PC-9 (cell line): ENCODE data around the gene HOXB3. TPM values are rescaled to one million over a fixed set of nuclear protein-coding genes. Genes with fewer than 3 reads are reported as not detected.

Experiments
- BruUV-seq: library from RNA; stranded (reverse); fragments of 400-500 nt; replicated peaks from 2 replicates; lab custom pipeline; 2021; lab: Mats Ljungman, UMichigan
- CTCF ChIA-PET: fragments of 300-600 bp; sonication (Branson Sonifier 250); formaldehyde crosslinking; loops from one replicate; lab custom pipeline; 2022; ENCODE audit warnings: antibody characterized with exemption; lab: Charles Lee
- POLR2A ChIA-PET: fragments of 300-600 bp; sonication (Branson Sonifier 250); formaldehyde crosslinking; loops from one replicate; lab custom pipeline; 2022; ENCODE audit warnings: antibody characterized with exemption; ENCODE audit not compliant: unreplicated experiment; lab: Charles Lee
- DNase-seq, 2 experiments: peaks; one replicate each; pipeline versions ENCODE4 v3.0.0 to v3.0.0-alpha.2; 2015 to 2022; ENCODE audit warnings: mixed read lengths in 1 of 2
- H2AFZ ChIP-seq: fragments of 200-600 bp; sonication (generic); 2 replicates; pipeline ENCODE4 v1.8.1; 2017; ENCODE audit warnings: antibody characterized with exemption
- H3F3A ChIP-seq: fragments of 200-600 bp; sonication (generic); 2 replicates; pipeline ENCODE4 v1.8.1; 2017; ENCODE audit warnings: antibody characterized with exemption, mild to moderate bottlenecking, low read depth; ENCODE audit not compliant: insufficient read depth
- H3K27ac ChIP-seq: fragments of 200-600 bp; sonication (generic); 2 replicates; pipeline ENCODE4 v1.6.1; 2016; ENCODE audit warnings: mixed run types
- H3K27me3 ChIP-seq: fragments of 200-600 bp; sonication (generic); 2 replicates; pipeline ENCODE4 v1.6.1; 2016; ENCODE audit warnings: low read depth, mixed run types; ENCODE audit not compliant: insufficient read depth
- H3K36me3 ChIP-seq: fragments of 200-600 bp; sonication (generic); 2 replicates; pipeline ENCODE4 v1.6.1; 2016; ENCODE audit warnings: low read depth, mixed run types
- H3K4me1 ChIP-seq: fragments of 200-600 bp; sonication (generic); replicated peaks from 2 replicates; pipeline ENCODE4 v1.6.1; 2016; ENCODE audit warnings: mixed run types; ENCODE audit not compliant: insufficient read depth
- H3K4me2 ChIP-seq: fragments of 200-600 bp; sonication (generic); 2 replicates; pipeline ENCODE4 v1.6.1; 2017; ENCODE audit warnings: mixed run types
- H3K4me3 ChIP-seq: fragments of 200-600 bp; sonication (generic); 2 replicates; pipeline ENCODE4 v1.6.1; 2016; ENCODE audit warnings: mixed run types
- H3K79me2 ChIP-seq: fragments of 200-600 bp; sonication (generic); 2 replicates; pipeline ENCODE4 v1.6.1; 2017; ENCODE audit warnings: low read depth, mixed run types
- H3K9me2 ChIP-seq: fragments of 200-600 bp; sonication (generic); 2 replicates; pipeline ENCODE4 v1.8.1; 2017; ENCODE audit warnings: mild to moderate bottlenecking; ENCODE audit not compliant: insufficient read depth
- H3K9me3 ChIP-seq: fragments of 200-600 bp; sonication (generic); 2 replicates; pipeline ENCODE4 v1.8.1; 2016; ENCODE audit warnings: low read depth; ENCODE audit not compliant: insufficient read depth
- H4K20me1 ChIP-seq: fragments of 200-600 bp; sonication (generic); 2 replicates; pipeline ENCODE4 v1.8.1; 2017; ENCODE audit not compliant: insufficient read depth
- CTCF ChIP-seq: fragments of 200-600 bp; sonication (generic); conservative IDR thresholded peaks from 2 replicates; pipeline ENCODE4 v1.6.1; 2017; ENCODE audit warnings: mixed run types, antibody characterized with exemption, mild to moderate bottlenecking, moderate library complexity
- EZH2 ChIP-seq: fragments of 200-600 bp; sonication (generic); IDR thresholded peaks from 2 replicates; pipeline ENCODE4 v1.8.0; 2017; ENCODE audit warnings: antibody characterized with exemption, low read depth
- intact Hi-C: fragments of 100-400 bp; cut with micrococcal nuclease; formaldehyde crosslinking; loops from one replicate; pipeline ENCODE4 v1.10.0; 2022; ENCODE audit not compliant: unreplicated experiment
- total RNA-seq: library from RNA; stranded (reverse); gene quantifications from 2 replicates; pipeline ENCODE4 v1.2.3, GENCODE V29; 2021

Gene HOXB3
- total RNA-seq, 1 experiment from 2014 or later, result 19.1 TPM

GRCh38 chr17:48567646-48568354 lies 22.2 kb downstream of the HOXB3 start:
- Histone ChIP-seq H3K9me2 (no peaks in the 10 kb centered on the region), H3K9me3 (no peaks in the 10 kb centered on the region), H3K36me3 (no peaks in the 10 kb centered on the region), H3K4me2 (no peak overlapping the region), H4K20me1 (no peaks in the 10 kb centered on the region), H3K79me2 (no peaks in the 10 kb centered on the region), H3K27ac (no peak overlapping the region), H2AFZ (no peak overlapping the region), H3K4me3 (no peak overlapping the region), H3K27me3 (no peaks in the 10 kb centered on the region), H3F3A (no peaks in the 10 kb centered on the region), H3K4me1 (0 out of 2 replicates have a peak, but pooled peaks cover 6% of the 10 kb centered on the region)
- TF ChIP-seq EZH2 (no peak), CTCF (no peak)
- ChIA-PET POLR2A (interaction anchor here (0.6 to 0.7 kb wide), 2 partner anchors 84 to 206 kb away, joined by 3 to 6 read pairs; no protein-coding TSS in a partner anchor), CTCF (no interaction called here)
- DNase-seq, result no peak
- BruUV-seq, result no TSS peak
- intact Hi-C loops, result no loop called here

GRCh38 chr17:48567209-48567608 lies 22.8 kb downstream of the HOXB3 start:
- TF ChIP-seq EZH2 (no peak), CTCF (no peak)
- DNase-seq, result no peak
- no peaks in the 10 kb centered on the region for H4K20me1 ChIP-seq
- no peak overlapping the region for H3K4me3 ChIP-seq
- no peaks in the 10 kb centered on the region for H3K79me2 ChIP-seq
- intact Hi-C loops, result no loop called here
- no peak overlapping the region for H3K27ac ChIP-seq
- H2AFZ ChIP-seq, result no peak overlapping the region
- H3K27me3 ChIP-seq, result no peaks in the 10 kb centered on the region
- no peaks in the 10 kb centered on the region for H3K9me2 ChIP-seq
- no peaks in the 10 kb centered on the region for H3K36me3 ChIP-seq
- no peak overlapping the region for H3K4me2 ChIP-seq
- CTCF ChIA-PET, result no interaction called here
- no peaks in the 10 kb centered on the region for H3K9me3 ChIP-seq
- 0 out of 2 replicates have a peak, but pooled peaks cover 6% of the 10 kb centered on the region for H3K4me1 ChIP-seq
- no peaks in the 10 kb centered on the region for H3F3A ChIP-seq
- POLR2A ChIA-PET, result interaction anchor here (0.7 kb wide), 1 partner anchor 84 kb away, joined by 6 read pairs; no protein-coding TSS in a partner anchor
- BruUV-seq, result no TSS peak

- no TSS peak for BruUV-seq
- Histone ChIP-seq H3K27ac (no peak overlapping the region), H3K4me1 (0 out of 2 replicates have a peak, but pooled peaks cover 6% of the 10 kb centered on the region), H3K27me3 (no peaks in the 10 kb centered on the region), H3F3A (no peaks in the 10 kb centered on the region), H3K4me2 (no peak overlapping the region), H3K36me3 (no peaks in the 10 kb centered on the region), H3K9me2 (no peaks in the 10 kb centered on the region), H3K79me2 (no peaks in the 10 kb centered on the region), H2AFZ (no peak overlapping the region), H3K9me3 (no peaks in the 10 kb centered on the region), H3K4me3 (no peak overlapping the region), H4K20me1 (no peaks in the 10 kb centered on the region)
- TF ChIP-seq EZH2 (no peak), CTCF (no peak)
- POLR2A ChIA-PET, result interaction anchor here (0.6 kb wide), 1 partner anchor 53 kb away, joined by 3 read pairs; no protein-coding TSS in a partner anchor
- CTCF ChIA-PET, result no interaction called here
- intact Hi-C loops, result no loop called here
- DNase-seq, result no peak
These were observed 23.3 kb downstream of the HOXB3 start for GRCh38 chr17:48566717-48567116.
